GM19035 (cell line): ENCODE measurements around the gene CRLF1.
A peak's percentile ranks its signal among the peaks of the same experiment; 100 is the strongest.

Experiments used
- ATAC-seq: cut with Tn5 transposase; IDR thresholded peaks from one replicate; pipeline ENCODE4 v1.9.1; 2021; ENCODE audit not compliant: unreplicated experiment

The CRLF1 gene

DNA sequence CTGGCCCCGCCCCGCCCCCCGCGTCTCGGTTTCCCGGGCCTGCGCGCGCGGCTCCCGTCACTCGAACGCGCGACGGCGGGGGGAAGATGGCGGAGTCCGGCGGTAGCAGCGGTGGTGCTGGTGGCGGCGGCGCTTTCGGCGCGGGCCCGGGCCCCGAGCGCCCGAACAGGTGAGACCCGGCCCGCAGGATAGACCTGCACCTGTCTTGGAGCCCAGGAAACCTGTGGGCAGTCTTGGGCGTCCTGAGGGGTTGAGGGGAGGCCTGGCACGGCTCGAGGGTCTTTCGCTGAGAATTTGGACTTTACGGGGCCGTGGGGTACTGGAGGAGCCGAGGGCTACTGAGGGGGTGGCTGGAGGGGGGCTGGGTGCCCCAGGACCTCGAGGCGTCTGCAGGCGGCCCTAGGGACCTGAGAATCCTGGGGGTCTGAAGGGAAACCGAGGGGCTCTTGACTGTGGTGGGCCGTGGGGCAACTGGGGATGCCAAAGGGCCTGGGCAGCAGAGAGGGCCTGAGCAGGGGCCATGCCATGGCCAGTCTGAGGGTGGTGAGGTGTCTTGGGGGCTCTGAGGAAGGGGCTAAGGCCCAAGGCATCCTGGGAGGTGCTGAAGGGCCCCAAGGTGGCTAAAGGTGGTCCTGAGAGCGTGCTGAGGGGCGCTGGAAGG lies 30.5 kb upstream of the CRLF1 start, which contains the start of gene KLHL26:
TSS of gene KLHL26 (plus strand) at position 60 of the 661 bp plus-strand sequence. CDS start at position 87, 27 bp downstream.
- ATAC-seq, result no peak

DNA sequence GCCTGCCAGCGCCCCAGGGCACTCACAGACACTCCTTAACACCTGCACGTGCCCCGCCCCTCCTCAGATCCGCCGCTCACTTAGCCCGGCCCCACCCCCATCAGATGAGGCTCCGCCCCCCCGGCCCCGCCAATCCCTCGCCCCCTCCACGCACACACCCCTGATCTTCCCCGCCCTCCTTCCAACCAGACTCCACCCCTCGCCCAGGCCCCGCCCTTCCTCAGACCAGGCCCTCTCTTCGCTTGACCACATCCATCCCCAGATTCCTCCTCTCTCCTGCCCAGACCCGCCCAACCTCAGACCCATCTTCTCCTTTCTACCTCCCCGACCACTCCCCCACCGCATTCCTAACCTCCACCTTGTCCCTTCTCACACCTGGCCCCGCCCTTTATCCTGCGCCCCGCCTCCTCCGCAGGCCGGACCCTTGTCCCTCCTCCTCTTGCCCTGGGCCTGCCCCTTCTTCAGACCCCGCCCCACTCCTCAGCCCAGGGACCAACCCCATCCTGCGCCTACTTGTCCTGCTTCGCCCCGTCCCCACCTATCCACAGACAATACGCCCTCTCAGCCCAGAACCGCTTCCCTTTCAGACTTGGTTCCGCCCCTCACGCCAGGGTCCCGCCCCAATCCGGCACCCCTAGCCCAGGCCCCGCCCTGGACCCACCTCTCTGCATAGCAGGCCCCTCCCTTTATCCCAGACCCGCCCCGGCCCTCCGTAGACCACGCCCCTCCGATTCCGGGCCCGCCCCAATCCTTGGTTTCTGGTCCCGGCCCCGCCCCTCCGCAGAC lies 29.8 kb upstream of the CRLF1 start:
- peak; percentile 83 for ATAC-seq

DNA sequence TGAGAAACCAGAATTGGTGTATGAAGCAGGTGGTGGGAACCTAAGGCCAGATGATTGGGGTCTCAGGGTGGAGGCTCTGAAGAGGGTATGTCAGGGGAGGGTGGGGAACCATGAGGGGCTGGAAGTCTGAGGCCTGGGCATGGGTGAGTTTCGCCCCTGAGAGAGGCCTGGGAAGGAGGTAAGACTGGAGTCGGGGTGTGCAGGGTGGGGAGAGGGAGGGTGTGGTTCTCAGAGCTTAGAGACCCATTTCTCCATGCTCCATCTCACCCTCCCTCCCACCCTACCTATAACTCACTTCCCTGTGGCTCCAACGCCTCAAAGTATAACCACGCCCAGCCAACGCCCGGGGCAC lies 29.2 kb upstream of the CRLF1 start:
- ATAC-seq, result no peak

DNA sequence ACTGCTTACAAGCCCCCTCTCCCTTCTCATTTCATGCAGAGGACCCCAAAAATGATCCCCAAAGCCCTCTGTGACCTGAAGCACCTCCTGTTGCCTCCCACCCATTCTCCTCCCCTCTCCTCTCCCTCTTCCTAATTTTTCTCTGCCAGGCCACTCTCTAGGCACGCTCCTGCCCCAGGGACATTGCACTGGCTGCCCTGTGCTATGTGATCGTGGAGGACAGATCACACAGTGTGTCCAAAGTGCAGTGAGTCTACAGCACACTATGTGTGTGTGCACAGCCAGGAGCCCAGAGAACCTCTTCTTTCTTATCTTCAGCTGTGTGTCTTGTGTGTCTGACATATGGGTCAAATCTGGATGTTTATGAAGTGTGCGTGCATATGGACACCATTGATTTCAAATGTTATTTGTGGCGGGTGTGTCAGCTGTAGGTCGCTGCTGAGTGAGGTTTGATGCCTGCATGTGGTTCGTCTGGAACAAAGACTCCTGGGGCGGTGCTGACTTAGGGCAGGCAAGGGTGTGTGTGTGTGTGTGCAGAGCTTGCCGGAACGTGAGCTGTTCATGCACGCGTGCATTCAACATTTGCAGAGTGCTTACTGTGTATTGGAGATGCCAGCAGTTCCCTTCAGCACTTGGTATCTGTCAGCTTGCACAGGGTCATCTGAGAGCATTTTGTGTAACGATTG lies 28.2 kb upstream of the CRLF1 start:
- ATAC-seq, result no peak

DNA sequence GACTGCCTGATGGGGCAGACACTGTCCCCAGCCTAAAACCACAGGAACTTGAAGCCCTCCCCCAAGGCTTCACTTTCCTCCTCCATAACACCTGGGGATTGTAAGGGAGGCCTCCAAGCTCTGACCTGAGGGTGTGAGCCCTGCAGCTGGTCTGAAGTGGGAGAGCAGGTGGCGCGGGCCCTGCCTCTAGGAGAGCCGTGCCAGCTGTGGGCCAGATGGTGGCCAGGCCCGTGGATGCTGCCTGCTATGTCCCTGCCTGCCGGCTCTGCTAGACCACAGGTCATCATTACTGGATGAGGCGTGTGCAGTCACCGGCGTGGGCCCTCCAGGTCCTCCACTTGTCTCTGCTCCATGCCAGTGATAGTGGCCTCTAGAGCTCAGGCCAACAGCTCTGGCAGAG lies 26.7 kb upstream of the CRLF1 start:
- no peak for ATAC-seq

DNA sequence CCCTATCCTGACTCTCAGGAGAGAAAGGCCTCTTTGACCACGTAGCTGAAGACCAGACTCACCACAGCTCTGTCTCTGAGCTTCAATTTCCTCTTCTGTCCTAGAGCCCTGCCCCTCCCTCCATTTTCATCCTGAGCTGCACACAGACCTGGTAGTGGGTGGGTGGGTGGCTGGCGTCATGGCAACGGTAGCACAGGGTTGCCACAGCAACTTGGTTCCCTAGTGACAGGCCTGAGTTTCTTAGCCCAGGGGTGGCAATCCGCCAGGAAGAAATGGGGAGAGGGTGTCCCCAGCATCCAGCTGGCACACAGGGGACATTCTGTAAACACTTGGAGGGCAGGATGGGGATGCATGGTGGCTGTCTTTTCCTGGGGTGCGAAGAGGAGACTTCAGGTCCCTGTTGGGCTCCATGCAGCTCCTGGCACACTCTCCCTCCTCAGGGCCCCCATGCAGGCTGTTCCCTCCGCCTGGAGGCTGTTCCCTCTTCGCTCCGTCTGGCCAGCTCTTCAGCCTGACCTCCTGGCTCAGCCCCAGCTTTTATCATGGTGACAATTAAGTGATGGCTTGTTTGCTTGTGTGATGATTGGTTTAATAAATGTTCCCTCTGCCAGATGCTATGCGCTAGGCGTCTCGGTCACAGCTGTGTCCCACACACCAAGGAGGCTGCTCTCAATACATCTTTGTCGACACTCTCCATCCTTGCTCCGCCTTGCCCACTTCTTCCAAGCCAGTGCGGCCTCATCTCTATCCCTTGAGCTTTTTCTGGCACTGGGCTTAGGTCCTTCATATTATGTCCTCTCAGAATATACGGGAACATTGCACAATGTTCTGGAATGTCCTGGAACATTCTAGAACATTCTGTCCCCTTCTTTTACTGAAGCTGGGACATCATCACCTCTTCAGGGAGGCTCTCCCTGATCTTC lies 22.8 kb upstream of the CRLF1 start:
- no peak for ATAC-seq

DNA sequence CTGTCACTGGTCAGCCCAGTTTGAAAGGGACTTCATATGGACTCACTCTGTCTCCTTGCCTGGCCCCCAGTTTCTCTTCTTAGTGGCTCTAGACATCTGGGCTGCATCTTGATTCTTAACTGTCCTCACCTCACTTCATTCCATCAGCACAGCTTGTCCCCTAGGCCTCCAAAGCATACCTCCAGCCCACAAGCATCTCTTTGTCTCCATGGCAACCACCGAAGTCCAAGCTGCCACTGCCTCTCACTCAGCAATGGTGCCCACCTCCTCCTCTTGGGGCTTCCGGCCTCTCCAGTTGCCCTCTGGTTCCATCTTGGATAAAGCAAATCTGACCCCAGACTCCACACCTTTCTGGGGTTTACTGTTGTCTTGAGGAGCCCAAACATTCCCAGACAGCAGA lies 20.3 kb upstream of the CRLF1 start:
- ATAC-seq, result no peak

DNA sequence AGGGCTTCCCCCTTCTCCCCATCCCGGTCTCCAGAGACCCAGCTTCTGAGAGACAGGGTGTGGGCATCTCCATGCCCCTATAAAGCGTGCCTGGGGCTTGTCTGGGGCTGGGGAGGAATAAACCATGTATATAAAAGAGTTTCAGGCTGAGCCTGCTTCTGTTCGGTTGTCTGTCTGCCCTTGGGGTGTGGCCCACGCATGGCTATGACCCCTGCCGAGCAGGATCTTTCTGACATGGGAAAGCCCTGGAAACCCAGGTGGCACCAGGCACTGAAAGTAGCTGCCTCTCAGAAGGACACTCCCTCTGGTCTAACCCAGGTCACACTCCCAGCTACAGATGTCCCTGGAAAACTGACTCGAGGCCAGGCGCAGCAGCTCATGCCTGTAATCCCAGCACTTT lies 14.3 kb upstream of the CRLF1 start:
- no peak for ATAC-seq

DNA sequence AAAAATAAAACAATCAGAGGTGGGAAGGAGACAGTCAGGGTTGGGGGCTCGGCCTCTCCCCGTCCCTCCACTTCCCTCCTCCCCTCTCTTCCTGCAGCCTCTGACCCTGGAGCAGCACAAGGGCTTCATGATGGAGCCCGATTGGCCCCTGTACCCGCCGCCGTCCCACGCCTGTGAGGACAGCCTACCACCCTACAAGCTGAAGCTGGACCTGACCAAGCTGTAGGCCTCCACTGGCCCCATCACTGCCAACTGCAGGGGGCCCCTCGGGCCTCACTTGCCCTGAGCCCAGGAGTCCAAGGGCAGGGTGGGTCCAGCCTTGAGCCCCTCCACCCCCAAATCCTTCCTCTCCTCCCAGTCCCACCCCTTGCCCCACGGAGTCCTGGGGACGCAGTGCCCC lies 13.7 kb upstream of the CRLF1 start:
- no peak for ATAC-seq

DNA sequence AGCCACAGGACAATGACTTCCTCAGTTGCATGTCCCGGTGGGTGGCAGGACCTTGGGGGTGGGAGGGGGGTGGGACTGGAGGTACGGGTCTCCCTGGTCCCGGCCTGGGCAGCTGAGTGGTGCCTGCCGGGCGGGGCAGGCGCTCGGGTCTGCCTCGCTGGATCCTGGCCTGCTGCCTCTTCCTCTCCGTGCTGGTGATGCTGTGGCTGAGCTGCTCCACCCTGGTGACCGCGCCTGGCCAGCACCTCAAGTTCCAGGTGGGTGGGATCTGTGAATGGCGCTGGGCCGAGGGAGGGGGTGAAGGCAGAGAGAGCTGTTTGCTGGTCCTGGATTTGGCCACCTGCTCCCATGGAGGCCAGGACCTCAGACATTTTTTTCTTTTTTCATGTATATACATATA lies 11.6 kb upstream of the CRLF1 start:
- no peak for ATAC-seq

DNA sequence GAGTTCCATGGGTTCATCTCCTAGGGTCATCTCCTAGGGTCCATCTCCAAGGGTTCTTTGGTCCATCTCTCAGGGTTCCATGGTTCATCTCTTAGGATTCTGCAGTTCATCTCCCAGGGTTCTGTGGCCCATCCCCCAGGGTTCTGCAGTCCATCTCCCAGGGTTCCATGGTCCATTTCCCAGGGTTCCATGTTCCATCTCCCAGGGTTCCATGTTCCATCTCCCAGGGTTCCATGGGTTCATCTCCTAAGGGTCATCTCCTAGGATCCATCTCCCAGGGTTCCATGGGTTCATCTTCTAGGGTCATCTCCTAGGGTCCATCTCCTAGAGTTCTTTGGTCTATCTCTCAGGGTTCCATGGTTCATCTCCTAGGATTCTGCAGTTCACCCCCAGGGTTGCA lies 11.0 kb upstream of the CRLF1 start:
- no peak for ATAC-seq

DNA sequence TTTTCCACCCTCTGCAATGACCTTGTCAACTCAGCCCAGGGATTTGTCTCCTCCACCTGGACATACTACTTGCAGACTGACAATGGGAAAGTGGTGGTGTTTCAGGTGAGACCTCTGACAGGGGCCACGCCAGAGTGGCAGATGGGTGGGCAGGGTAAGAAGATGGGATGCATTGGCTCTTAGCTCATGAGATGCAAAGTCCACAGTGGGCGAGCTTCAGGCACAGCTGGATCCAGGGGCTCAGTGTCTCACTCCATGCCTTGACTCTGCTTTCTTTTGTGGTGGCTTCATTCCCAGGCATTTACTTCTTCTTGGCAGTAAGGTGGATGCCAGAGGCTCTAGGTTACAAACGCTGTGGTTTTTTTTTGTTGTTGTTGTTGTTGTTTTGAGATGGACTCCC lies 9.4 kb upstream of the CRLF1 start:
- ATAC-seq, result no peak

DNA sequence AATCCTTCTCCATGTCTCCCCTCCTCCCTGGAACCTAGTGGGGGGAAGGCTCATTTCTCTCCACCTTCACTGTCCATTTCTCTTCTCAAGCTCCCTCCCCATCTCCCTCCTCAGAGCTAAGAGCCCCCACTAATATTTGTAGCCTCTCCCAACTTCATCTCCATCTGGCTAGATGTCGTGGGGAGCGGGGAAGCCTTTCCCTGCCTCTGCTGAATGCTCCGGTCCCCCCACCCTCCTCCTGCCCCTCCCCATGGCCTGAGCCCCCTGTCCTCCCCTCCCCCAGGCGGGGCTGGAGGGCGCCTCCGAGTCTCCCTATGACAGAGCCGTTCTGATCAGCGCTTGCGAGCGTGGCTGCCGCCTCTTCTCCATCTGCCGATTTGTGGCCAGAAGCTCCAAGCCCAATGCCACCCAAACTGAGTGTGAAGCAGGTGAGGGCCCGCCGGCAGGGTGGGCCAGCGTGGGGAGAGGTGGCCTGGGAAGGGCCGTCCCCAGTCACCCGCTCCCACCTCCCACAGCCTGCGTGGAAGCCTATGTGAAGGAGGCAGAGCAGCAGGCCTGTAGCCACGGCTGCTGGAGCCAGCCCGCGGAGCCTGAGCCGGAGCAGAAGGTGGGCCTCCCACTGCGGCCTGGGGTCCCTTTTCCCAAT lies 7.1 kb upstream of the CRLF1 start:
- ATAC-seq, result no peak

DNA sequence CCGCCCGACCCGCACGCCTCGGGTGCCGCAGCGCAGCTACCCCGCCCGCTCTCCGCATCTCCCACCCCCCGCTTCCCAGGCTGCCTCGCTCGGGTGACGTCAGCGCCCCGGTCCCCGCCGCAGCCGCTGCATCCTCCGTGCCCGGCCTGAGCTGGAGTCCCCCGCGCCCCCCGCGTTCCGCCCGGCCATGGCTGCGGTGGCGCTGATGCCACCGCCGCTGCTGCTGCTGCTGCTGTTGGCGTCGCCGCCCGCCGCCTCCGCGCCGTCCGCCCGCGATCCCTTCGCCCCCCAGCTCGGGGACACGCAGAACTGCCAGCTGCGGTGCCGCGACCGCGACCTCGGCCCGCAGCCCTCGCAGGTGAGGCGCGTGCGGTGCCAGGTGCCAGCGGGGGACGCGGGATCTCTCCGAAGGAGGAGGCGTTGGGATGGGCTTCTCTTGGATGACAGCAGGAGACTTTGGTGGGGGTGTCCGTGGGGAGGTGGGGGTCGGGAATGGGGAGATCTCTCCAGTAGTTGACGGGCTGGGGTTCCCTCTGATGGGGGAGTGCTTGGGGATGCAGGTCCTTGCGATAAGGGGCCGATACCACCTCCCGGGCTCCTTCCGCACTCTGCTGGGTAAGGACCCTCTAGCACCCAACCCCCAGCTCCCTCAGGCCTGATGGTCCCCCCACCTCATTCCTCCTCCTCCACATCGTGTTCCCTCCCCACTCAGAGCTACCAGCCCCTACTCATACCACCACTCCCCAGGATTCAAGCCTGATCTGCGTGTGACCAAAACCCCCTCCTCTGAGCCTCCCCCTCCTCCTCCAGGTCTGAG lies 6.4 kb upstream of the CRLF1 start, which contains the start of gene TMEM59L:
TSS of gene TMEM59L (plus strand) at position 99 of the 817 bp plus-strand sequence. CDS start at position 188, 89 bp downstream.
- ATAC-seq, result no peak

DNA sequence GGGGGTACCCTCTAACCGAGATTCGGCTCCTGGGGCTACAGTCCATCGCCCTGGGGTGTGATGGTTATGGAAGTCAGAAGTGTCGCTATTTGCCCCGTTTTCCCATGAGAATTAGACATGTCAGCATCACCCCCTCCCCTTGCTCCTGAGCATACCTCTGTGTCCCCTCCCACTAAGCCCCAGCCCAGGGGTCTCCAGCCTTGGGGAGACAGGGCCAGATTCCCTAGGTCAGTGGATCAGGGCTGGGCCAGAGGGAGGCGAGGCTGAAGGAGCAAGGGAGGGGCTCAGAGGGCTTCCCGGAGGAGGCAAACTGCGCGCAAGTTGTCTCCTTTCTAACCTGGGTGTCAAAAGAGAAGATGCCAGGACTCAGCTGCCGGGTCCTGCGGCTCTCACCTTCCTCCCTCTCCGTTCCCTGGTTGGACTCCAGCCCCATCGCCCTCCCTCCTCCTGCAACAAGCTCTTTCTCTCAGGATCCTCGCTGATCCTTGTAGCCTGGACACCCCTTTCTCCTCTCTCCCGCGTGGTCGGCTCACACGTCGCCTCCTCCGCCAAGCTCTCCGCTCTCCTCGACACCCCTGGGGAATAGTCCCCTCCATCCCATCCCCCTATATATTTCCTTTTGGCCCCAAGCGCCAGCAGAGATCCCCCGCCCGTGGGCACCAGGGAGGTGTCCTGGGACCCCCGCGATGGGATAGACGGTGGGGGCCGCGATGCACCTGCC lies 5.6 kb upstream of the CRLF1 start:
- no peak for ATAC-seq

DNA sequence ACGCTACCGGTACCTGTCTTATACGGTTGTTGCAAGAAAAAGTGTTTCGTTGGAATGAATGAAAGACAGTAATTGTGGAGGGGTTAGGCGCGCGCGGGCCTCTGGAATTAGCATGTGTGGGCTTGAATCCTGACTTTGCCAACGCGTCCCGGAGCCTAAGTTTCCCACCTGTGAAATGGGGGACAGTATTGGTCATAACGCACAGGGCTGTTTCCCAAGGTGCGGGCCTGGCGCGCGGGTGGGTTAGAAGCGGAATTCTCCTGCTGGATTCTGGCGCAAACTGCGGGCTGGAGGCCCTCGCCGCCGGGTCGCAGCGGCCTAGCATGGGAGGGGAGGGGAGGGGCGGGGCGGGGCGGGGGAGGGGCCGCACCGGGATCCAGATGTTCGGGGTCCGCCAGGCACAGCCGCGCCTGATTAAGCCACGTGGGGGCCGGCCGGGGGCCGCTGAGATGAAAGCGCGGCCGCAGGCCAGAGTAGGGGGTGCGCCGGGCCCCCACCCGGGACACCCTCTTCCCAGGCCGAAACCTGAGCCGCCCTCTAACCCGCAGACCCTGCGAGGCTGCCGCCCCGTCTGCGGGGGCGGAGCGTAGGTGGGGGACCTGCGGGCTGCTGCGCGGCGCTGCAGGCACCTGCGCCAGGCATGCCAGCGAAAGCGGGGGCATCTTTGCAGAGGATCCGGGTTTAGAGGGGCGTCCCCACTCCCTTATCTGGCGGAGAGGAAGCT lies 4.9 kb upstream of the CRLF1 start:
- no peak for ATAC-seq

DNA sequence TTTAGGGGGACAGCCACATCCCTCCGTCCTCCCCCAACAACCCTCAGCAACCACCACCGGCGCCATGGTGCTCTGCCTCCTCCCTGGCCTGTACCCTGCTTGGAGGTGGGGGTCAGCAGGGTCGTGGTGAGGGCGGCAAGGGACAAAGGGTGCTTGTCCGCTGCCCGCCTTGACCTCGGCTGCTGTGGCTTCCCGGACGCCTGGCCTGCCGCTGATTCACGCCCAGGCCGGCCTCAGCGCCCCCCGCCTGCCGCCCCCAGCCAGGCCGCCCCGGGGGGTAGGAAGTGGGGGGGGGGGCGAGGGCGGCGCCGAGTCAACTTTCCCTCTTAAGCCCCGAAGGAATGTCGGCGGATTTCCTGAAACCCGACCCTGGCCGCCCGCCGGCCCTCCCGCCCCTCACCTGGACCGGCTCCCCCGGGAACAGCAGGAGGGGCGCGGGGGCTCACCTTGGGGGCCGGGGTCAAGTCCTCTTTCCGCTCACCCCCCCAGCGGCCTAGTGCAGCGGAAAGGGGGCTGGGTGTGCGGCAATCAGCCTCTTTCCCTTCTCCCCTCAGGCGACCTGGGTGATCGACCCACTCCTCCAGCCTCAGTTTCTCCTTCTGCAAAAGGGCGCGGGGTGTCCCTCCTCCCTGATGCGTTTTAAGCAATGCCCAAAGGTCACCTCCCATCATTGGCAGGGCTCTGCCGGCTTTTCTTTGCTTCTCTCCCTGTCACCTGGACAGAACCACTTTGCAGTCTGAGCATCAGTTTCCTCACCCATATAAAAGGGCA lies 4.1 kb upstream of the CRLF1 start:
- no peak for ATAC-seq

DNA sequence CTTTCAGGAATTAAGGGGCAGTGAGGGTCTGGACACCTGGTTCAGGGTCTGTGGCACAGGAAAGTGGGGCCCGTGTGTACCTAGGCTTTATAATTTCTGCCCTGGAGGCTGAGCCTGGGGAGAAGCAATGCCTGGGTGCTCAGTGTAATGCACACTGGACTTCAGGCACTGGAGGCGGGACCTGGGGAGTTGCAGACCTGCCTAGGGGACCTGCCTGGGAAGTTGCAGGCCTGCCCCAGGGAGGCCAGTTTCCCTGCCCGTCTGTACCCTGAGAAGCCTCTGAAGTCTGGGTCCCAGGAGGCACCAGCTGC lies 3.6 kb upstream of the CRLF1 start:
- ATAC-seq, result no peak
